Muscle of leg (tissue), 11 donors: ENCODE measurements around the gene GTSF1L. TPM values are rescaled to one million over a fixed set of nuclear protein-coding genes. Genes with fewer than 3 reads are reported as not detected.

Source experiments
- DNase-seq: peaks from one replicate; pipeline ENCODE4 v3.0.0; 2013
- H3K27ac ChIP-seq: one replicate; pipeline ENCODE4 v1.5.1; 2013; ENCODE audit warnings: mild to moderate bottlenecking, low read length, control low read depth
- H3K27me3 ChIP-seq: one replicate; pipeline ENCODE4 v1.6.1; 2013; ENCODE audit warnings: low read length; ENCODE audit not compliant: control insufficient read depth, insufficient read depth
- H3K36me3 ChIP-seq: one replicate; pipeline ENCODE4 v1.6.1; 2013; ENCODE audit warnings: low read length; ENCODE audit not compliant: control insufficient read depth, insufficient read depth
- H3K4me1 ChIP-seq: one replicate; pipeline ENCODE4 v1.6.1; 2013; ENCODE audit warnings: low read length; ENCODE audit not compliant: control insufficient read depth, insufficient read depth
- H3K4me3 ChIP-seq: one replicate; pipeline ENCODE4 v1.5.1; 2013; ENCODE audit warnings: low read length, control low read depth
- H3K9me3 ChIP-seq: replicated peaks from 2 replicates; pipeline ENCODE4 v1.6.1; 2013; ENCODE audit warnings: low read depth, low read length; ENCODE audit not compliant: control insufficient read depth
- WGBS: methylation state at CpG from one replicate; pipeline ENCODE4 v1.1.5; 2013; ENCODE audit warnings: missing lambda C conversion rate; ENCODE audit not compliant: insufficient coverage; 5-methylcytosine and 5-hydroxymethylcytosine counted together
- polyA plus RNA-seq, 8 donors: library from polyadenylated mRNA; unstranded; fragments of 120-200 nt; gene quantifications; one replicate each; pipeline versions ENCODE4 v1.2.1 to v1.2.3, GENCODE V29; 2013; ENCODE audit warnings: inconsistent platforms in 1 of 8, low replicate concordance in 1 of 8; ENCODE audit not compliant: insufficient read length in 8 of 8, insufficient read depth in 1 of 8
- total RNA-seq: library from RNA; stranded (reverse); fragments of 120-200 nt; gene quantifications from one replicate; pipeline ENCODE4 v1.2.4, GENCODE V29; 2013

GTSF1L gene
- total and polyA plus RNA-seq, 9 donors, result not detected

DNA sequence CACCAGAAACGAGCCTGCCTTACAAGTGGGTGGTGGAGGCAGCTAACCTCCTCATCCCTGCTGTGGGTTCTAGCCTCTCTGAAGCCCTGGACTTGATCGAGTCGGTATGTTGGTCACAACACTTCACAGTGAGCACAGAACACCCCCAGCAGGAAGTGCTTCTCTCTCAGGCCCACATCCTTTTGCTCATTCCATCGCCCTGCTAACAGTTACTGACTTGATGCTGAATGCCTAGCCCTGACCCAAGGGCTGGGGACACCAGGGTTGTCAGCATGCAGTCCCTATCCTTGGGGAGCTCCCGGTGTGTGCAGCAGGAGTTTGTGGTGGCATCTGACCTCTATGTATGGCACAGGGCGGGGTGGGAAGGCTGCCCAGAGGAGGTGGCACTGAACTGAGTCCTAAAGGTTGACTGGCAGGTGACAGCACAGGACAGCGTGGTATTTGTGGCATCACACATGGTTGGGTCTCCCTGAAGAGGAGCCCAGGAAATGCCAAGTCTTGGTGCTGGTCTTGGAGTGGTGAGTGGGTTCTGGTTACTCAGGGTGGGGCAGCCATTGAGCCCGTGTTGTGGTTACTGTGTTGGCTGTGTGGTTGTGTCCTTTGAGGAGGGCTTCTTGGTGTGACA lies 26.7 kb downstream of the GTSF1L start:
- no peak overlapping the region for H3K27ac ChIP-seq
- no peak overlapping the region for H3K4me3 ChIP-seq
- no peaks in the 10 kb centered on the region for H3K27me3 ChIP-seq
- WGBS, result 80% methylated on average over 5 of the region's 8 CpGs
- DNase-seq, result no peak
- no peaks in the 10 kb centered on the region for H3K4me1 ChIP-seq
- H3K36me3 ChIP-seq, result peaks cover 19% of the 10 kb centered on the region
- no peaks in the 10 kb centered on the region for H3K9me3 ChIP-seq

DNA sequence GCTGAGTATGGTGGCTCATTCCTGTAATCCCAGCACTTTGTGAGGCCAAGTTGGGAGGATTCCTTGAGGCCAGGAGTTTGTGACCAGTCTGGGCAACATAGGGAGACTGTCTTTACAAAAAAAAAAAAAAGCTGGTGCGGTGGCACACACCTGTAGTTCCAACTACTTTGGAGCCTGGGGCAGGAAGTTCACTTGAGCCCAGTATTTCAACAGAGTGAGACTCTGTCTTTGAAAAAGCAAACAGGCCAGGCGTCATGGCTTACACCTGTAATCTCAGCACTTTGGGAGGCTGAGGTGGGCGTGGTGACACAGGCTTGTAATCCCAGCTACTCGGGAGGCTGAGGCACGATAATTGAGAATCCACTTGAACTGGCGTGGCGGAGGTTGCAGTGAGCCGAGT lies 31.2 kb downstream of the GTSF1L start:
- no peak for DNase-seq
- peaks cover 8% of the 10 kb centered on the region for H3K36me3 ChIP-seq
- no peak overlapping the region for H3K4me3 ChIP-seq
- H3K4me1 ChIP-seq, result no peaks in the 10 kb centered on the region
- no peaks in the 10 kb centered on the region for H3K27me3 ChIP-seq
- no peak overlapping the region for H3K27ac ChIP-seq
- no peaks in the 10 kb centered on the region for H3K9me3 ChIP-seq
- 95% methylated on average over 5 of the region's 8 CpGs for WGBS

DNA sequence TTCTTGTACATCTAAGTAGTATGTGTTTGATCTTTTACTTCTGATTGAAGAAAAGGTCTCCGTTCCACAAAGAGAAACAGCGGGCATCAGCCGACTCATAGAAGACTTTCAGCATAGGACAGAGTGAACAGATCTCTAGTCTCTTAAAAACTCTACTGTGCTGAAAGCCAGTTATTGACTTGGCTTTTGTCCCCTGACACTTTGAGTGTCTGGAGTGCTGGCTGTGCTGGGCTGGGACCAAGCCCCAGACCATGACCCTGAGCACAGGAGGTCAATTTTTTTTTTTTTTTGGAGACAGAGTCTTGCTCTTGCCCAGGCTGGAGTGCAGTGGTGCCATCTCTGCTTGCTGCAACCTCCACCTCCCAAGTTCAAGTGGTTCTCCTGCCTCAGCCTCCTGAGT lies 32.0 kb downstream of the GTSF1L start:
- WGBS, result 100% methylated on average over 3 of the region's 3 CpGs
- H3K9me3 ChIP-seq, result no peaks in the 10 kb centered on the region
- H3K27me3 ChIP-seq, result no peaks in the 10 kb centered on the region
- no peak overlapping the region for H3K4me3 ChIP-seq
- H3K4me1 ChIP-seq, result no peaks in the 10 kb centered on the region
- H3K27ac ChIP-seq, result no peak overlapping the region
- DNase-seq, result no peak
- peaks cover 3% of the 10 kb centered on the region for H3K36me3 ChIP-seq

DNA sequence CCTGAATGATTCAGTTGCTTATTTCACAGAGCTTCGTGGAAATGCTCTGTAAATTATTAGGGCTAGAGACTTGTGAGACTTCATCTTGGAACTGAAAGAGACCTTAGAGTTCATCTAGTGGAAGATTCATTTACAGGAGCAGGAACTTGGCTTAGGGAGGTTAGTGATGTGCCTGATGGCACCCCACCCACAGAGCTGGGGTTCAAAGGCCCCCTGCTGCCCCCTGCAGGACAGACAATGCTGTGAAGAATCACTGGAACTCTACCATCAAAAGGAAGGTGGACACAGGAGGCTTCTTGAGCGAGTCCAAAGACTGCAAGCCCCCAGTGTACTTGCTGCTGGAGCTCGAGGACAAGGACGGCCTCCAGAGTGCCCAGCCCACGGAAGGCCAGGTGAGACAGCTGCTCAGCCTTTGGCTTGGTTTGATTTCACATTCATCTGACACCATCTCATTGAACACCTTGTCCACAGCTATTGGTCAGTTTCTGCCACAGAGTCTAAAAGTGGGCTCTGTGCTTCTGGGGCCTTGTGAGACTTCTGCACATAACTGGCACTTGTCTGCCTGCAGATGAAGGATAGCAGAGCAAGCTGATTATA lies 34.8 kb downstream of the GTSF1L start:
- Histone ChIP-seq H3K4me3 (no peak overlapping the region), H3K27ac (no peak overlapping the region), H3K27me3 (no peaks in the 10 kb centered on the region), H3K4me1 (no peaks in the 10 kb centered on the region), H3K9me3 (no peaks in the 10 kb centered on the region), H3K36me3 (peaks cover 2% of the 10 kb centered on the region)
- DNase-seq, result peak; percentile 12
- WGBS, result 90% methylated on average over 4 of the region's 5 CpGs

DNA sequence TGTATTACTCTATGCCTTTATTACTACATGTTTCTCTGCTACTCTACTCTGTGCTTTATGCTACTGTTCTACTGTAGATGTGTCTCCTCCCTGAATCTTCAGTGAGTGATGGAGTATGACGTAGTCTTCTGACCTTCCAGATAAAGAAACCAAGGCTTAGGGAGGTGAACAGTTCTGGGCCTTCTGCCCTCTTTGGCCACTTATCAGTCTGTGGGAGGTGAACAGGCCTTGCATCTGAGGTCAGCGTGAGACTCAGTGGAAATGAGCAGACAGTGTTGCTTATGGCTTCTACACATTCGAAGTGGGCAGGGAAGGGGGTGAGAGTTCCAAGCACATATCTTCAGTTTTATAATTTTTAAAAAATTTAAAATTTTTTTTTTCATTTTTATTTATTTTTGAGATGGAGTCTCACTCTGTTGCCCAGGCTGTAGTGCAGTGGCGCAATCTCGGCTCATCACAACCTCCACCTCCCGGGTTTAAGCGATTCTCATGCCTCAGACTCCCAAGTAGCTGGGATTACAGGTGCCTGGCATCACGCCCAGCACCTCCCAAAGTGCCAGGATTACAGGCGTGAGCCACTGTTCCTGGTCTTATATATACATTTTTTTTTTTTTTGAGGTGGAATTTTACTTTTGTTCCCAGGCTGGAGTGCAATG lies 35.7 kb downstream of the GTSF1L start:
- peaks cover 2% of the 10 kb centered on the region for H3K36me3 ChIP-seq
- WGBS, result 96% methylated on average over 4 of the region's 9 CpGs
- no peak overlapping the region for H3K27ac ChIP-seq
- no peaks in the 10 kb centered on the region for H3K27me3 ChIP-seq
- no peak for DNase-seq
- no peaks in the 10 kb centered on the region for H3K4me1 ChIP-seq
- no peak overlapping the region for H3K4me3 ChIP-seq
- H3K9me3 ChIP-seq, result no peaks in the 10 kb centered on the region

DNA sequence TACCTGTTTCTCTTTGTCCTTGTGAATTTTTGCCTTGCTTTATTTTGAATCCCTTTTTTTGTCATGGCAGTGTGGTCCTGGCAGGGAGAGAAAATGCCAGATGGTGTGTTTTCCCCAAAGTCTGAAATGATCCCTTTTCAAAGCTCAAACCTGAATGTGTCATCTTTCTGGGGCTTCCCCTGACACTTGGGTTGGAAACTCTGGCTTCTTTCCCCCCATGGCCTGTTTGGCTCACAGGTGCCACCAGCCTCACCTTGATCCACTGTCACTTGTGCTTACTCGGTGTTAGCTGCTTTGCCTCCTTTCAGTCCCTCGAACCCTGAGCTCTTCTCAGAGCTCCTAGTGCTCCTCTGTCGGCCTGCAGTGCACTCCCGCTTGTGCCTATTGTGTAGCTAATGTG lies 37.6 kb downstream of the GTSF1L start:
- no peak for DNase-seq
- WGBS, result no CpG with 5 or more reads among the region's 4 CpGs
- H3K4me3 ChIP-seq, result no peak overlapping the region
- no peaks in the 10 kb centered on the region for H3K27me3 ChIP-seq
- H3K4me1 ChIP-seq, result no peaks in the 10 kb centered on the region
- no peaks in the 10 kb centered on the region for H3K9me3 ChIP-seq
- H3K36me3 ChIP-seq, result peaks cover 2% of the 10 kb centered on the region
- no peak overlapping the region for H3K27ac ChIP-seq

DNA sequence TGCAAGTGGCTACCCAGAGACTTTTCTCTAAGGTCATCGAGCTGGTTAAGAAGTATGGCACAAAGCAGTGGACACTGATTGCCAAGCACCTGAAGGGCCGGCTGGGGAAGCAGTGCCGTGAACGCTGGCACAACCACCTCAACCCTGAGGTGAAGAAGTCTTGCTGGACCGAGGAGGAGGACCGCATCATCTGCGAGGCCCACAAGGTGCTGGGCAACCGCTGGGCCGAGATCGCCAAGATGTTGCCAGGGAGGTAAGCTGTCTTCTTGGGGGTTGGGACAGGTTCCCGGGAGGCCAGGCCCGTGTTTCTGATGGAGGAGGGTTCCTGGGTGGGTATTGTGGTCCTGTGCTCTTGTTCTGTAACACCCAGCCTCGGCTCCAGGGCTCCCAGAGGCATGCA lies 40.0 kb downstream of the GTSF1L start:
- peaks cover 2% of the 10 kb centered on the region for H3K36me3 ChIP-seq
- whole genome bisulfite sequencing, result 89% methylated on average over 13 of the region's 13 CpGs
- H3K4me3 ChIP-seq, result no peak overlapping the region
- H3K4me1 ChIP-seq, result peaks cover 2% of the 10 kb centered on the region
- no peaks in the 10 kb centered on the region for H3K9me3 ChIP-seq
- no peaks in the 10 kb centered on the region for H3K27me3 ChIP-seq
- no peak overlapping the region for H3K27ac ChIP-seq
- no peak for DNase-seq

DNA sequence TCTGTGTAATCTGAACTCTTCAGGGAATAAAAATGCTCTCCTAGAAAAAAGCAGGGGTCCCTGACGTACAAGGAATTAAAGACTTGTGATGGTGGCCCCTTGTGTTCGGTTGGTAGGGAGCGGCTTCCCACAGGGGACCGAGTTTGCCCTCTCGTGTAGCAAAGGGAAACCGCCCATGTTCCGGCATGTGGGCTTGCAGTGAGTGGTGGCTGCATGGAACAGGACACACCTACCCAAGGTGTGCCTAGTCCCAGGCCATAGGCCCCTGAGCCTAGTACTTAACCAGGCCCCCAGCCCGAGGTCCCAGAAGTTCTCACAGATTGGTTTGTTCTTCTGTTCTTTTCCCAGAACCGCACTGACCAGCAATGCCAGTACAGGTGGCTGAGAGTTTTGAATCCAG lies 44.4 kb downstream of the GTSF1L start:
- H3K4me3 ChIP-seq, result no peak overlapping the region
- H3K27ac ChIP-seq, result no peak overlapping the region
- 81% methylated on average over 7 of the region's 9 CpGs for WGBS
- H3K4me1 ChIP-seq, result peaks cover 7% of the 10 kb centered on the region
- H3K27me3 ChIP-seq, result no peaks in the 10 kb centered on the region
- DNase-seq, result no peak
- H3K9me3 ChIP-seq, result no peaks in the 10 kb centered on the region
- no peaks in the 10 kb centered on the region for H3K36me3 ChIP-seq

DNA sequence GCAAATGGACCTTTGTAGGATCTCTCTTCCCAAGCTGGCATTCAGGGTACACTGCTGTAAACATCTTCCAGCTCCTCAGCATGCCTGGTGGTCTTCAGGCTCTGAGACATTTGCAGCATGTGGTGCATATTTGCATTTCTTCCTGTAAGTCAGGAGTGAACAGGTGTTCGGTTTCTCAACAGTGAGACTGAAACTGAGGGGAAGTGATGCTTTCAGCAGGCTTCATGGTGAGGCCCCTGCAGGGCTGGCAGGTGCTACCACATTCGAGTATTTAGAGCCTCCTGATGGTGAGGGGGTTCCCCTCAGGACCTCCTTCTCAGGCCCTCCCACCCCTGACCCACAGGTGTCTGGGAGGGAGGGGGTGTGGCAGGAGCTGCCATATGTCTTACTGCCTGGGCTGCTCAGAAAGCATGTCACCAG lies 44.8 kb downstream of the GTSF1L start:
- Histone ChIP-seq H3K36me3 (no peaks in the 10 kb centered on the region), H3K27ac (peak overlapping the region; percentile 13), H3K9me3 (no peaks in the 10 kb centered on the region), H3K27me3 (no peaks in the 10 kb centered on the region), H3K4me1 (peaks cover 7% of the 10 kb centered on the region), H3K4me3 (no peak overlapping the region)
- WGBS, result 20% methylated on average over 1 of the region's 2 CpGs
- DNase-seq, result no peak

DNA sequence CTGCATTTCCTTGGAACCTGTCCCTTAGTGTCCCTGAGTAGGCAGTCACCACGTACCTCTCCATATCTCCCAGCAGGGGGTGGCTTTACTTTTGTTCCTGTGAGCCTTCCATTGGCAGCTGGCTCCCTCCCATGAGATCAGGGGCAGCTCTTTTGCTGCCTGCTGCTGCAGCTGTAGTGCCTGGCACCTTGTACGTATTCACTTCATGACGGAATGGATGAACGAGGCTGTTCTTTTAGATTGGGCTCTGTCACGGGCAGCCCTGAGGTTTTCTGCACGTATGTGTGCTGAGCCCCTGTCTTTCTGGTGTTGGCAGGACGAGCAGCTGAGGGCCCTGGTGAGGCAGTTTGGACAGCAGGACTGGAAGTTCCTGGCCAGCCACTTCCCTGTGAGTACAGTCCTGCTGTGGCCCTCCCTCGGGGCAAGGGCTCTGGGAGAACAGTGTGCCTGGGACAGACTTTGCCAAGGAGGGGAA lies 45.3 kb downstream of the GTSF1L start:
- 46% methylated on average over 7 of the region's 8 CpGs for WGBS
- no peak overlapping the region for H3K4me3 ChIP-seq
- no peak for DNase-seq
- H3K27me3 ChIP-seq, result no peaks in the 10 kb centered on the region
- peaks cover 7% of the 10 kb centered on the region for H3K4me1 ChIP-seq
- peak overlapping the region; percentile 13 for H3K27ac ChIP-seq
- H3K9me3 ChIP-seq, result no peaks in the 10 kb centered on the region
- no peaks in the 10 kb centered on the region for H3K36me3 ChIP-seq
